Epithelial cell of esophagus (primary cell): Measurements from ENCODE around the gene NDUFS5.
"Not testable (repeated sequence)": the region's sequence is repeated elsewhere in the genome, so short reads cannot be mapped to it uniquely, and the experiment has no call there.

Experiments used
- DNase-seq: peaks from one replicate; pipeline ENCODE4 v3.0.0; 2010; ENCODE audit warnings: low read depth
- H3K4me3 ChIP-seq: 2 replicates; pipeline ENCODE4 v1.5.1; 2011; ENCODE audit warnings: mild to moderate bottlenecking, low read length, control low read depth
- TF ChIP-seq, protein P1 (sequence below): IDR thresholded peaks from 2 replicates; pipeline ENCODE4 v1.5.1; 2011; ENCODE audit warnings: low read depth, mild to moderate bottlenecking, low read length, control low read depth, inconsistent platforms; ENCODE audit not compliant: insufficient read depth; ENCODE audit errors: missing control alignments

Gene NDUFS5

DNA sequence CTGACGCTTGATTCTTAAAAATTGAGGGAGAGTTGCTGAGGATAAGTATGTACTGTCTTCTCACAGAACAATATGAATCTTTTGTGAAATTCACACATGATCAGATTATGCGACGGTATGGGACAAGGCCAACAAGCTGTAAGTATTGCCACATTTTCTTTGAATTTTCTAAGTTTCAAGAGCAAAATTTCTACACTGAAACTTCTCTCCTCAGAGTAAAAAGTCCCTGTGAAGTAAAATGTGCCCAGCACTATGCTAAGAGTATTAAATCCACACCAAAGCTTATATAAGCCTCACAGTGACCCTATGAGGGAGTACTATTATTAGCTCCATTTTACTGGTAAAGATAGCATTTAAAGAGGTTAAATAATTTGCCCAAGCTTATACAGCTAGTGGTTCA, 22.9 kb upstream of the NDUFS5 start:
- no peak for DNase-seq
- TF ChIP-seq, protein P1, sequence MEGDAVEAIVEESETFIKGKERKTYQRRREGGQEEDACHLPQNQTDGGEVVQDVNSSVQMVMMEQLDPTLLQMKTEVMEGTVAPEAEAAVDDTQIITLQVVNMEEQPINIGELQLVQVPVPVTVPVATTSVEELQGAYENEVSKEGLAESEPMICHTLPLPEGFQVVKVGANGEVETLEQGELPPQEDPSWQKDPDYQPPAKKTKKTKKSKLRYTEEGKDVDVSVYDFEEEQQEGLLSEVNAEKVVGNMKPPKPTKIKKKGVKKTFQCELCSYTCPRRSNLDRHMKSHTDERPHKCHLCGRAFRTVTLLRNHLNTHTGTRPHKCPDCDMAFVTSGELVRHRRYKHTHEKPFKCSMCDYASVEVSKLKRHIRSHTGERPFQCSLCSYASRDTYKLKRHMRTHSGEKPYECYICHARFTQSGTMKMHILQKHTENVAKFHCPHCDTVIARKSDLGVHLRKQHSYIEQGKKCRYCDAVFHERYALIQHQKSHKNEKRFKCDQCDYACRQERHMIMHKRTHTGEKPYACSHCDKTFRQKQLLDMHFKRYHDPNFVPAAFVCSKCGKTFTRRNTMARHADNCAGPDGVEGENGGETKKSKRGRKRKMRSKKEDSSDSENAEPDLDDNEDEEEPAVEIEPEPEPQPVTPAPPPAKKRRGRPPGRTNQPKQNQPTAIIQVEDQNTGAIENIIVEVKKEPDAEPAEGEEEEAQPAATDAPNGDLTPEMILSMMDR, result no peak

DNA sequence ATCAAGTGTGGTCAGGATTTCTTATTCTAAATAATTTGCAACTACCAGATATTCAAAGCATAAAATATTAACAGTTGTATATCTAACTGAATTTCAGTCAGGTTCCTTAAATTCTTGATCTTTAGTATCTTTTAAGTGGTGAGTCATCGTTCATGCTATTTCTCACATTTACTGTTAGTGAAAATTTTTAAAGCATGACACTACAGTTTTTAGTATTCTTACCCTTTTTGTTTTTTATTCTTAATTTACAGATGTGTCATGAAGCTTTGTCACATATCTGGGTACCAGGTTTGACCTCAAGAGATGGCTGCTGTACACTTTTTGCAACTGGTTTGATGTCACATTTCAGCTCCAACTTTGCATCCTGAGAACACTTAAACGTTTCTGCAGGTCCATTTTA, 22.4 kb upstream of the NDUFS5 start:
- DNase-seq, result no peak
- TF ChIP-seq, protein P1, result no peak
- no peak overlapping the region for H3K4me3 ChIP-seq

More for the DNA sequence above, 22.9 kb upstream of the NDUFS5 start:
- H3K4me3 ChIP-seq, result no peak overlapping the region

DNA sequence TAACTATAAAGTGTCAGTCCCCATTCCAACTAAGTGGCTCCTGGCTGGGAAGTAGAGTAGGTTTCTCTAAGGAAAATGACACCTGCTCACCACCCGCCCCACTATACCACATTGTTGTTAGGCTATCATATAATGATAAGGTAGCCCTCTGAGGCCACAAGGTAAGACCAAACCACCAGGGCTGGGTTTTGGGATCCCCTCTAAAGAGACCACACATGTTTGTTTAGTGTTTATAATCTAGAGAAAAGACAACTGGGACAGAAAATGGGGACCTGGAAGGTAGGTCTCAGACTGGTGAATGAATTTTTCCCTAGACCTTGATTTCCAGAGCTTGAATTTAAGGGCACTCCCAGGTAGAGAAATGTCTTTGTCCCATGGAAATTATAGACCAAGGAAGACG, 19.9 kb upstream of the NDUFS5 start:
- no peak overlapping the region for H3K4me3 ChIP-seq
- TF ChIP-seq, protein P1, result no peak
- DNase-seq, result no peak

DNA sequence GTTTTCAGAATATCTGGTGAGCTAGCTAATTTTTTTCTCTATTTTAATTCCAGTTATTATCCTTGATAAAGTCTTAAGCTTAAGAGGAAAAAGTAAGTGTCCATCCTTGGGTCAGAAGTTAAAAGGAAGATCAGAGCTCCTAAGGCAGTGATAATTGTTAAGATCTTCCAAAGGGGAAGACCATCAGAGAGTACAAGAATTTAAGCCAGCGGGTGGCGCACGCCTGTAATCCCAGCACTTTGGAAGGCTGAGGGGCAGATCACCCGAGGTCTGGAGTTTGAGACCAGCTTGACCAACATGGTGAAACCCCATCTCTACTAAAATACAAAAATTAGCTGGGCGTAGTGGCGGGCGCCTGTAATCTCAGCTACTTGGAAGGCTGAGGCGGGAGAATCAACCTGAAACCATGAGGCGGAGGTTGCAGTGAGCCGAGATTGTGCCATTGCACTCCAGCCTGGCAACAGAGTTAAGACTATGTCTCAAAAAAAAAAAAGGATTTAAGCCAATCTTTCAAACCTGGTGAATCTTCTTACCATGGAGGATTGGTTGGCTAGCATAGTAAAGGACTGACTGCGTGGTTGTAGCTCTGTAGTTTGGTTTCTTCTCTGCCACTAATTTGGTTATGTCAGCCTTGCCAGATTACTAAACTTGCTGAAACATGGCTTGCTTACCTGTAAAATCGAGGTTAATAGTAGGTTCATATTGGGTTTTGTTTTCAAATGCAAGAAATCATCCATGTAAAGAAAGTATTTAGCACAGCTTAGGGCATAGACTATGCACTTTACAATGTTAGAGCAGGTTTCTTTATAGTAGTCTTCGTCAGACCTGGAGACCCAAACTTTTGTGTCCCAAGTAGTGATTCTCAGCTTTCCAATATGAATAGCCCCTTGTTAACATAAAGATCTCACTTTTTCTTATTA, 19.2 kb upstream of the NDUFS5 start:
- TF ChIP-seq, protein P1, result no peak
- H3K4me3 ChIP-seq, result no peak overlapping the region
- no peak for DNase-seq

DNA sequence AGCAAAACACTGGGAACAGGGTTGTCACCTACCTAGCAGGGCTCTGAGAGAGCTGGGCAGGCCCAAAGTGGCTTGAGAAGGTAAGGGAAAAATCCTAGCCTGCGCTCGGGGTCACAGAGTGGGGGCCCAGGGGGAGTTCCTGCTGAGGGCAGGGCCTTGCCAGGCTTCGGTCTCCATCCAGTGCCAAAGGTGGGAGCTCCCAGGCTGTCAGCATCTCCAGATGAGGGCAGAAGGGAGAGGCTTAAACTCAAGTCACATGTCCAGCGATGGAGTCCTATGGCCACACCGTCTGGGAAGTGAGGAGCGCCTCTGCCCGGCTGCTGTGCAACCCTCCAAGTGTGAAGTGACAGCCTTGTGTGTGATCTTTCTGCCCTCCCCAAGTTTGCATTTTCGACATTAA, 11.2 kb upstream of the NDUFS5 start:
- not testable (repeated sequence) for DNase-seq, H3K4me3 ChIP-seq

DNA sequence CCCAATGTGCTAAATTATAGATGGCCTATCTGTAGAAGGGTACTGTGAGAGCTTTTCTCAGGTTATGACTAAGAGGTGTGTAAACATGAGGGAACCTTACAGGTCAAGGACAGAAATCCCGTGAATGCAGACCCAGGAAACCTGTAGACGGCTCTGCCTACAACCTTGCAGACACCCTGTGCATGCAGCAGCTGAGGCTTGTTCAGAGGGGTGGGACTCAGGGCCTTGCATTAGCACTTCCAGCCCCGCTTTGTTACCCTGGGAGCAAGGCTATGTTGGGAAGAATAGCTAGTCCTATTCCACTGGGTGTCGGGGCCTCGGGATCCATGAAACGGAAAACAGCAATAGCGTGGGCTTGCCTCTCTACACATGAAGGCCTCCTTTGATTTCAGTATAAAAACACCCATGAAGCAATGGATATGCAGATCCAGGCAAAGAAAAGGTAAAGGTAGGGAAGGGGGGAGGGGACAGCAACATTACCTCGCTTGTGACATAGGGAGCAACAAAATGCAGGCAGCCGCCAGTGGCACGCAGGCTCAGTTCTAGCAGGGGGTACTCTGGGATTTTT, 9.5 kb upstream of the NDUFS5 start:
- TF ChIP-seq, protein P1, result no peak
- no peak for DNase-seq
- H3K4me3 ChIP-seq, result no peak overlapping the region

DNA sequence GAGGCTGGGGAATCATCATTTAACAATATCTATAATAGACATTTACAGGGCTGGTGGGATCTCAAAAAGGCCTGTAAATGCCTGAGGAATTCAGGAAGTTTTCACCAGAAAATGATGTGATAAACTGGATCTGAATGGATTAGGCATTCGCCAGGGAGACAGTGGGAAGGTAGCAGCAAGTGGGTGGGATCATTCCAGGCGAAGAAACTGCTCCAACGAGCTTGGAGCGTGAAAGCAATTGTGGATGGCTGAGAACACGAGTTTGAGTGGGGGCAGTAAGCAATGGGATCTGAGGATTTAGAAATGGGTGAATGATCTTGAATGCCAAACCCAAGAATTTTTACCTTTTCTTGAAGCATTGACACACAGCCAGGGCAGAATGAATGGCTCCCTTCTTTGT, 8.9 kb upstream of the NDUFS5 start:
- TF ChIP-seq, protein P1, result no peak
- no peak overlapping the region for H3K4me3 ChIP-seq
- DNase-seq, result no peak

DNA sequence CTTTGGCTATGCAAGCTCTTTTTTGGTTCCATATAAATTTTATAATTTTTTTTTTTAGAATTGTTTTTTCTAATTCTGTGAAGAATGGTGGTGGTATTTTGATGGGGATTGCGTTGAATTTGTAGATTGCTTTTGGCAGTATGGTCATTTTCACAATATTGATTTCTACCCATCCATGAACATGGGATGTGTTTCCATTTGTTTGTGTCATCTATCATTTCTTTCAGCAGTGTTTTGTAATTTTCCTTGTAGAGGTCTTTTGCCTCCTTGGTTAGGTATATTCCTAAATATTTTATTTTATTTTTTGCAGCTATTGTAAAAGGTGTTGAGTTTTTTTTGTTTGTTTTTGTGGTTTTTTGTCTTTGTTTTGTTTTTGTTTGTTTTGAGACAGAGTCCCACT, 5.7 kb upstream of the NDUFS5 start:
- DNase-seq, H3K4me3 ChIP-seq: not testable (repeated sequence)
